HCT116 (cell line): ENCODE measurements around the gene GMCL1.

Source experiments
- CEBPB ChIP-seq: IDR thresholded peaks from 2 replicates; pipeline ENCODE4 v1.6.1; 2012; ENCODE audit warnings: low read depth
- CTCF ChIP-seq, 3 experiments: fragments of 200-600 bp in 1 of 3; sonication (generic) in 1 of 3; IDR thresholded peaks in 2 of 3; conservative IDR thresholded peaks in 1 of 3; 2 replicates each; pipeline ENCODE4 v1.5.1; 2012 to 2017; ENCODE audit warnings: low read depth in 2 of 3, low read length in 2 of 3, antibody characterized with exemption in 1 of 3, borderline replicate concordance in 1 of 3, control low read depth in 1 of 3, mild to moderate bottlenecking in 1 of 3, mixed read lengths in 1 of 3, mixed run types in 1 of 3, moderate library complexity in 1 of 3; ENCODE audit not compliant: insufficient read depth in 1 of 3
- EGR1 ChIP-seq: IDR thresholded peaks from 2 replicates; pipeline ENCODE4 v1.6.1; 2012; ENCODE audit warnings: low read depth
- ELF1 ChIP-seq: IDR thresholded peaks from 2 replicates; pipeline ENCODE4 v1.6.1; 2012; ENCODE audit warnings: low read depth, borderline replicate concordance
- EZH2 ChIP-seq: fragments of 200-600 bp; sonication (generic); IDR thresholded peaks from 2 replicates; pipeline ENCODE4 v1.6.1; 2017; ENCODE audit warnings: antibody characterized with exemption, mixed run types
- EZH2phosphoT487 ChIP-seq: fragments of 200-600 bp; IDR thresholded peaks from 2 replicates; pipeline ENCODE4 v1.6.1; 2018; ENCODE audit warnings: antibody characterized with exemption, borderline replicate concordance
- MAX ChIP-seq: IDR thresholded peaks from 2 replicates; pipeline ENCODE4 v1.6.1; 2012
- POLR2A ChIP-seq: IDR thresholded peaks from 2 replicates; pipeline ENCODE4 v1.7.0; 2011; ENCODE audit warnings: borderline replicate concordance; ENCODE audit not compliant: insufficient read depth, insufficient read length; ENCODE audit errors: extremely low read depth
- POLR2AphosphoS5 ChIP-seq: IDR thresholded peaks from 2 replicates; pipeline ENCODE4 v1.6.1; 2011; ENCODE audit warnings: mild to moderate bottlenecking, low read depth, low read length, moderate library complexity
- RAD21 ChIP-seq: IDR thresholded peaks from 2 replicates; pipeline ENCODE4 v1.6.1; 2012; ENCODE audit warnings: low read depth, mild to moderate bottlenecking
- REST ChIP-seq: IDR thresholded peaks from 2 replicates; pipeline ENCODE4 v1.6.1; 2012; ENCODE audit warnings: low read depth
- TCF7L2 ChIP-seq: IDR thresholded peaks from 2 replicates; pipeline ENCODE4 v1.7.0; 2011; ENCODE audit warnings: borderline replicate concordance, inconsistent platforms; ENCODE audit not compliant: insufficient read depth, insufficient read length; ENCODE audit errors: extremely low read depth
- YY1 ChIP-seq: IDR thresholded peaks from 2 replicates; pipeline ENCODE4 v1.6.1; 2011; ENCODE audit warnings: low read length, low read depth, moderate library complexity, mild to moderate bottlenecking; ENCODE audit not compliant: insufficient replicate concordance; ENCODE audit errors: extremely low read depth

GRCh38 chr2:69830045-69830905 is 815 bp downstream of the GMCL1 start:
- TF ChIP-seq CTCF (IDR thresholded peaks at IDR 0.05 in 2 of 3, conservative IDR thresholded peaks at IDR 0.05 in 1 of 3; ENCODE audit: borderline replicate concordance in 1 of 3, insufficient read depth in 1 of 3, low read depth in 2 of 3, low read length in 2 of 3) (no peak), POLR2A (no peak), EGR1 (no peak), YY1 (no peak), TCF7L2 (no peak), POLR2AphosphoS5 (no peak), MAX (no peak), EZH2phosphoT487 (no peak), RAD21 (no peak), EZH2 (no peak), ELF1 (no peak), REST (no peak), CEBPB (no peak)
